HepG2 (cell line): ENCODE results near the gene TPD52L2. TPM values are rescaled to one million over a fixed set of nuclear protein-coding genes. Genes with fewer than 3 reads are reported as not detected.

Source experiments
- ARNT ChIP-seq: fragments of 450-650 bp; IDR thresholded peaks from 2 replicates; pipeline ENCODE4 v1.6.1; 2017
- CEBPB ChIP-seq: IDR thresholded peaks from 2 replicates; pipeline ENCODE4 v1.6.1; 2011; ENCODE audit warnings: low read depth, low read length, improper control_type of control experiment, borderline replicate concordance
- GATA4 ChIP-seq: sonication (generic); IDR thresholded peaks from 2 replicates; pipeline ENCODE4 v1.6.1; 2016; ENCODE audit warnings: antibody characterized with exemption, low read depth, borderline replicate concordance
- HNF4G ChIP-seq, 2 experiments: sonication (generic) in 1 of 2; formaldehyde crosslinking in 1 of 2; IDR thresholded peaks; 2 replicates each; pipeline versions ENCODE4 v1.4.0 to v1.6.1; 2011 to 2020; ENCODE audit warnings: borderline replicate concordance in 2 of 2, low read depth in 2 of 2, mild to moderate bottlenecking in 2 of 2, low read length in 1 of 2, missing genetic modification reagents in 1 of 2, moderate library complexity in 1 of 2
- SIN3A ChIP-seq: IDR thresholded peaks from 2 replicates; pipeline ENCODE4 v1.6.1; 2011; ENCODE audit warnings: low read depth, mild to moderate bottlenecking, control low read depth, low read length, borderline replicate concordance
- YEATS4 ChIP-seq: sonication (generic); formaldehyde crosslinking; IDR thresholded peaks from 2 replicates; pipeline ENCODE4 v1.4.0; 2020; ENCODE audit warnings: missing genetic modification reagents, borderline replicate concordance
- ZBTB7A ChIP-seq: sonication (generic); formaldehyde crosslinking; IDR thresholded peaks from 2 replicates; pipeline ENCODE4 v1.8.0; 2022; ENCODE audit warnings: mild to moderate bottlenecking, missing genetic modification reagents
- ZMYM4 ChIP-seq: sonication (generic); formaldehyde crosslinking; IDR thresholded peaks from 2 replicates; pipeline ENCODE4 v1.8.1; 2023; ENCODE audit warnings: mild to moderate bottlenecking, missing genetic modification reagents
- ZNF263 ChIP-seq: sonication (generic); formaldehyde crosslinking; IDR thresholded peaks from 2 replicates; pipeline ENCODE4 v1.4.0; 2020; ENCODE audit warnings: missing genetic modification reagents
- ZNF350 ChIP-seq: sonication (generic); formaldehyde crosslinking; IDR thresholded peaks from 2 replicates; pipeline ENCODE4 v1.4.0; 2020; ENCODE audit warnings: mild to moderate bottlenecking, low read depth, missing genetic modification reagents, borderline replicate concordance
- ZNF503 ChIP-seq: sonication (generic); formaldehyde crosslinking; IDR thresholded peaks from 2 replicates; pipeline ENCODE4 v1.4.0; 2020; ENCODE audit warnings: missing genetic modification reagents
- ZNF543 ChIP-seq: sonication (generic); formaldehyde crosslinking; IDR thresholded peaks from 2 replicates; pipeline ENCODE4 v1.4.0; 2020; ENCODE audit warnings: mild to moderate bottlenecking, missing genetic modification reagents
- ZNF572 ChIP-seq: sonication (generic); formaldehyde crosslinking; IDR thresholded peaks from 2 replicates; pipeline ENCODE4 v1.5.1; 2020; ENCODE audit warnings: mild to moderate bottlenecking, missing genetic modification reagents
- ZNF646 ChIP-seq: sonication (generic); formaldehyde crosslinking; IDR thresholded peaks from 2 replicates; pipeline ENCODE4 v1.9.0; 2021; ENCODE audit warnings: mild to moderate bottlenecking, missing genetic modification reagents
- ZNF678 ChIP-seq: sonication (generic); formaldehyde crosslinking; IDR thresholded peaks from 2 replicates; pipeline ENCODE4 v1.4.0; 2020; ENCODE audit warnings: mild to moderate bottlenecking, missing genetic modification reagents
- ZNF747 ChIP-seq: sonication (generic); formaldehyde crosslinking; IDR thresholded peaks from 2 replicates; pipeline ENCODE4 v1.8.1; 2023; ENCODE audit warnings: missing genetic modification reagents, mild to moderate bottlenecking, borderline replicate concordance
- polyA plus RNA-seq, 8 experiments: library from polyadenylated mRNA; depleted of rRNA in 3 of 8; stranded (reverse) in 7 of 8; unstranded in 1 of 8; fragments of >200 nt; fragmentation: Illumina TruSeq in 4 of 8; extraction: Trizol in 4 of 8; gene quantifications; 2 replicates each; pipeline versions ENCODE4 v1.2.1 to v1.2.3, GENCODE V29; 2011 to 2016; ENCODE audit warnings: low read depth in 4 of 8, missing spikeins in 1 of 8, mixed read lengths in 1 of 8; ENCODE audit not compliant: insufficient read depth in 1 of 8
- total RNA-seq, 5 experiments: library from RNA; depleted of rRNA; stranded (reverse); fragments of >200 nt; fragmentation: Illumina TruSeq; extraction: Trizol; gene quantifications; 2 replicates each; pipeline ENCODE4 v1.2.3, GENCODE V29; 2016; ENCODE audit warnings: low read depth in 1 of 5

TPD52L2 gene
- total and polyA plus RNA-seq, 2 of the 13 experiments (the other 11 are each of a cell fraction or from before 2014, with no cell fraction given) = 156 to 184 TPM

GRCh38 chr20:63848003-63848911, 16.8 kb upstream of the TPD52L2 start (continued):
- TF ChIP-seq ZNF503 (CRISPR knock-in tag) = no peak
- peak; percentile 88 for TF ChIP-seq CEBPB
- TF ChIP-seq ZBTB7A (CRISPR knock-in tag) = peak; percentile 62
- no peak for TF ChIP-seq HNF4G (IDR thresholded peaks at IDR 0.05; ENCODE audit: borderline replicate concordance, low read depth, low read length)
- no peak for TF ChIP-seq HNF4G (CRISPR knock-in tag; IDR thresholded peaks at IDR 0.05; ENCODE audit: borderline replicate concordance, low read depth)
- TF ChIP-seq ZNF747 (CRISPR knock-in tag) = 0 out of 2 replicates have a peak, but pooled peaks have one; percentile 16
- peak; percentile 56; the same call in 1 of the 2 replicates for TF ChIP-seq YEATS4 (CRISPR knock-in tag)
- TF ChIP-seq SIN3A = 0 out of 2 replicates have a peak, but pooled peaks have one; percentile 36
- 0 out of 2 replicates have a peak, but pooled peaks have one; percentile 24 for TF ChIP-seq ZMYM4 (CRISPR knock-in tag)
- 0 out of 2 replicates have a peak, but pooled peaks have one; percentile 50 for TF ChIP-seq ZNF646 (CRISPR knock-in tag)
- 0 out of 2 replicates have a peak, but pooled peaks have one; percentile 13 for TF ChIP-seq ZNF572
- TF ChIP-seq ARNT = no peak
- TF ChIP-seq ZNF678 = no peak
- TF ChIP-seq ZNF543 (CRISPR knock-in tag) = no peak
- no peak for TF ChIP-seq ZNF350 (CRISPR knock-in tag)
- no peak for TF ChIP-seq GATA4
- no peak for TF ChIP-seq ZNF263
